Stomach (tissue), 4 donors: ENCODE data around the gene ZFX.

Experiments
- CTCF ChIP-seq, 7 experiments: fragments of 450-650 bp in 4 of 7; fragments of 200-600 bp in 3 of 7; sonication (generic) in 3 of 7; IDR thresholded peaks; one replicate each; pipeline ENCODE4 v1.5.1; 2016 to 2019; ENCODE audit warnings: antibody characterized with exemption in 7 of 7, control low read depth in 2 of 7, mild to moderate bottlenecking in 1 of 7
- POLR2A ChIP-seq, 4 donors: fragments of 450-650 bp; IDR thresholded peaks; one replicate each; pipeline ENCODE4 v1.6.1; 2016; ENCODE audit warnings: antibody characterized with exemption in 4 of 4, control low read depth in 2 of 4, mild to moderate bottlenecking in 1 of 4, moderate library complexity in 1 of 4
- POLR2AphosphoS5 ChIP-seq, 3 donors: sonication (generic); formaldehyde crosslinking; IDR thresholded peaks; one replicate each; pipeline ENCODE4 v1.6.1; 2016; ENCODE audit warnings: antibody characterized with exemption in 3 of 3

- TF ChIP-seq CTCF (IDR thresholded peaks at IDR 0.05), result no peak
- no peak for TF ChIP-seq POLR2A (IDR thresholded peaks at IDR 0.05)
- TF ChIP-seq POLR2AphosphoS5 (IDR thresholded peaks at IDR 0.05), result no peak
Observed at GRCh38 chrX:24219320-24219719, 69.8 kb downstream of the ZFX start.
